HG03060 (cell line): Measurements from ENCODE around the gene TMCC2.
"Not testable (repeated sequence)": the region's sequence is repeated elsewhere in the genome, so short reads cannot be mapped to it uniquely, and the experiment has no call there.

Experiments
- ATAC-seq: cut with Tn5 transposase; IDR thresholded peaks from one replicate; pipeline ENCODE4 v1.9.1; 2021; ENCODE audit warnings: low read depth, moderate number of reproducible peaks; ENCODE audit not compliant: unreplicated experiment

Gene TMCC2

DNA sequence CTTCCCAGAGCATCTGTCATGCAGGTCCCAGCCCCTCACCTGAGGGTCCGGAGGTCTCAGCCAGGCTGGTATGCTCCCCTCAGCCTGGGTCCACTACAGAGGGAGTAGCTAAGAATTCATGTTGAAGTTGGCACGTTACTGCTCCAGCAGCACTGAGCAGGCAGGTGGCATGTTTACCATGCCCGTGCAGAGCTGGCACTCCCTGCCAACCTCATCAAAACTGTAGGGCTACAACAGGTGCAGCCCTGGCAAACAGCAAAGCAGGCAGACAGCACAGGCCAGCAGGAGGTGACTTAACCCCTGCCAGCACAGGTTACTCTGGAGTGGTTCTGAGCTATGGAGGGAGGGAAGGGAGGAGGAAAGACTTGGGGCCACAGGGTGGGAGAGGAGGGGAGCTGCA lies 47.4 kb downstream of the TMCC2 start:
- ATAC-seq = no peak

DNA sequence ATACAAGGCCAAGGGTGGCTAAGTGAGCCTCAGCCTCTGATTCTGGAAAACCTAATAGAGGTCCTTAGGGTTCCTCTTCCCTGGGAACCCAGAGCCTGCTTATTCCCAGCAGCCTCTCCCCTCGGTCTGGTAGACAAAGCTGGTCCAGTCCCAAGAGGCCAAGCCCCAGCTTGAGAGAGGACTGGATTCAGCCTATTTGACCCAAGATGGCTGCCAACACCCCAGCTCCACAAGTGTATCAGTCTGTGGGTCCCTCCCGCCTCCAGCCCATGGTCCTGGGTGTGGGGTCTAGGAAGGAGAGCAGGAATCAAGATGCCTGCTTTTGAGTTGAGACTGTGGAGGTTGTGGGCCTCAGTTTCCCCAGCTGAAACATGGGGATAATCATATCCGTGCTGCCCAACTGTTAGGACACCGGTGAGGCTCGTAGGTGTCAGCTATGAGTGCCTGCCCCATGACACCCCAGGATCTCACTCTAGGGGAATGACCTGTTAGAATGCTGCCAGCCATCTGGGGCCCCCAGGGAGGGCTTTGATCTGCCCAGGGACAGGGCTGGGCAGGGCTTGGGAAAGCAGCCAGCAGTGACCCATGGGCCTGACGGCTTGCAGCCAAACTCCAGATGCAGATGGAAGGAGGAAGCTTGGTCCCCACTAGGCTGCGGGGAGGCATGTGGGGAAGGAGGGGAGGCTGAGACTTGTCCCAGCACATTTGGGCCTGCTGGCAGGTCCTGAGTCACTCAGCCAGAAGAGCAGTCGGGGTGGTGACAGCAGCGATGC lies 48.4 kb downstream of the TMCC2 start:
- no peak for ATAC-seq

DNA sequence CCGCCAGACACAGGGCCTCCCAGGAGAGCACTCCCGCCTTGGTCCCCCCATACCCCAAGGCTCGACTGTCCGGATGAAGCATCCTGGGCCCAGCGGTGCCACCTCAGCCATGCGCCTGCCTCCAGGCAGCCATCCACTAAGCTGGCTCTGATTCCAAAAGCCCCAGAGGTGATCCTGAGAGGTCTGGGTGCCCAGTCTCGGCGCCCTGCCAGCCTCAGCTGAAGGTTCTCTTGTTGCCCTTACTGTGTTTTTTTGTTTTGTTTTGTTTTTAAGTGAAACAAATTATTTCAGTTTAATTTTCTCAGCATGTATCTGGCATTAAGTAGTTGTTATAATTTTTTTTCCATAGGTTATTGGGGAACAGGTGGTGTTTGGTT lies 48.9 kb downstream of the TMCC2 start:
- no peak for ATAC-seq

DNA sequence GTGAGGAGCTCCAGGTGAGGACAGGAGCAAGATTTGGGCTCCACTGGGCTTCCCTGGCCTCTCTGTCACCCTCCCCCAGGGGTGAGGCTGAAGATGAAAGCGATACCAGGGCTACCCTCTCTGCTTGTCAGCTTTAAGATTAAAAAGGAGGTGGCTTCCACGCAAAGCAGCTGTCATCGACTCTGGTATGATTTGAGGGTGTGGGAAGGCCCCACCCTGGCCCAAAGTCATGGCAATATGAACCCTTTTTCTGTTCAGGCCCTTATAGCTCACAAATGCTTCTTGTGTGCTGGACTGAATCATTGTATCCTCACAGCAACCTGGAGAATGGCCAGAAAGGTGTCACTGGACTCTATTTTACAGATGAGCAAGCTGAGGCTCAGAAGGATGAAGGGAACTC lies 52.2 kb downstream of the TMCC2 start:
- ATAC-seq = no peak

DNA sequence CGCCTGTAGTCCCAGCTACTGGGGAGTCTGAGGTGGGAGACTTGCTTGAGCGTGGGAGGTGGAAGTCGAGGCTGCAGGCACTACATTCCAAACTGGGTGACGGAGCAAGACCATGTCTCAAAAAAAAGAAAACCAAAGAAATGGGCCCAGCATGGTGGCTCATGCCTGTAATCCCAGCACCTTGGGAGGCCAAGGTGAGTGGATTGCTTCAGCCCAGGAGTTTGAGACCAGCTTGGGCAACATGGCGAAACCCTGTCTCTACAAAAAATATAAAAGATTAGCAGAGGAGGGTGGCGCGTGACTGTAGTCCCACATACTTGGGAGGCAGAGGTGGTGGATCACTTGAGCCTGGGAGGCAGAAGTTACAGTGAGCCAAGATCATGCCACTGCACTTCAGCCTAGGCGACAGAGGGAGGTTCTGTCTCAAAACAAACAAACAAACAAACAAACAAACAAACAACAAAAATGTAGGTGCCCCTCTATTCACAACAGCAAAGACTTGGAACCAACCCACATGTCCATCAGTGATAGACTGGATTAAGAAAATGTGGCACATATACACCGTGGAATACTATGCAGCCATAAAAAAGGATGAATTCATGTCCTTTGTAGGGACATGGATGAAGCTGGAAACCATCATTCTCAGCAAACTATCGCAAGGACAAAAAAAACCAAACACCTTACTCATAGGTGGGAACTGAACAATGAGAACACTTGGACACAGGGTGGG lies 53.1 kb downstream of the TMCC2 start:
- not testable (repeated sequence) for ATAC-seq

DNA sequence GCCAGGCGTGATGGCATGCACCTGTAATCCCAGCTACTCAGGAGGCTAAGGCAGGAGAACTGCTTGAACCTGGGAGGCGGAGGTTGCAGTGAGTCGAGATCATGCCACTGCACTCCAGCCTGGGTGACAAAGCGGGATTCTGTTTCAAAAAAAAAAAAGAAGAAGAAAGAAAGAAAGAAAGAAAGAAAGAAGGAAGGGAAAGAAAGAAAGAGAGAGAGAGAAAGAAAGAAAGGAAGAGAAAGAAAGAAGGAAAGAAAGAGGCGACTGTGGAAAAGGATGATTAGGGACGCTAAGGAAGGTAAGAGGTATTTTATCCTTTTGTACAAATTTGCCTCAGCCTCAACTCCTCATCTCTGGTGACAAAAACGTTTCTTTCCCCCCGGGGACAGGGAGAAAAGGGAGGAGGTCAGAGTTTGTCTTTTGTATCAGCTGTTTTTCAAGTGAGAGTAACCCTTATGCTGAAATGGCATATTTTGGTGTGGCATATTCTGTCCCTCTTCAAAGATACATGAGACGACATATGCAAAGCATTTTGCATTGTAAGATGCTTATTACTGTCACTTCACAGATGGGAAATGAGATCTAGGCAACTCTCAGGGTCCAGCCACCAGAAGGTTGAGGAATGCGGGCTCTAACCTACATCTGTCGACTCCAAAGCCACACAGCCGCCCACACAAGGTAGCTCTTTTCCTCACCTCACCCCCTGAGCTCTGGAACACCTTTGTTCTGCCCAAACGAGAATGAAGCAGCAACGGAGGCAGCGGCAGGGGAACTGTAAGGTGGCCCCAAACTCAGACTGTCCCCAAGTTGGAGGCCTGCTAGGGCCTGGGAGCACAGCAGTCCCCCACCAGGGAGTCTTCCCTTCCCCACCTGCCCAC lies 55.8 kb downstream of the TMCC2 start:
- no peak for ATAC-seq

DNA sequence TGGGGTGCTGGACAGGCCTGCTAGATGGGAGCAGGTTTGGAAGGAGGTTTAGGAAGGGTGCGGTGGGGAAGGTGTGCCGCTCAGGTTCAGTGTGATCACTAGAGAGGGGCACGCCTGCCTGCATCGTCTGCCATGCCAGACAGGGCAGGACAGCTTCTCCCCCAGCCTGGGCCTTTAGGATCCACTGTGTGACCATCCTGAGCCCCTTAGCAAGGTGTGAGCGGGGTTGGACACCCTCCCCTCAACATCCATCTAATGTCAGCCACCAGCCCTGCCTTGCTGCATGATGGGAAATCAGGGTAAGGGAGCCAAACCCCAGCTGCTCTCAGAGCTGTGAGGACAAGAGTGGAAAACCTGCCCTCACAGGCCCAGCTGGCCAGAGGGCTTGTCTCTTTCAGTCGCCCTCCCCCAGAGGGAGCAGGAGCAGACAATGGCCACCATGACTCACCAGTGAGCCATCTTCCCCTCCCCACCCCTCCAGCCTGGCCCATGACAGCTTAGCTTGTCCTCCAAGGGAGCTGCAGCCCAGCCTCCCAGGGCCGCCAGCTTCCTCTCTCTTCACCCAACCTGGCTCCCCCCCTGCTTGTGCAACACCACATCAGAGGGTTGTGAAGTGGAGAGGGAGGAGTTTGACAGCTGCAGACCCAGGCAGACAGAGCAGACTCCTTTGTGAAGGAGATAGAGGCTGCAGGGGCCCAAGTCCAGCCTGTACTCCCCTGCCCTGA lies 56.8 kb downstream of the TMCC2 start:
- no peak for ATAC-seq

DNA sequence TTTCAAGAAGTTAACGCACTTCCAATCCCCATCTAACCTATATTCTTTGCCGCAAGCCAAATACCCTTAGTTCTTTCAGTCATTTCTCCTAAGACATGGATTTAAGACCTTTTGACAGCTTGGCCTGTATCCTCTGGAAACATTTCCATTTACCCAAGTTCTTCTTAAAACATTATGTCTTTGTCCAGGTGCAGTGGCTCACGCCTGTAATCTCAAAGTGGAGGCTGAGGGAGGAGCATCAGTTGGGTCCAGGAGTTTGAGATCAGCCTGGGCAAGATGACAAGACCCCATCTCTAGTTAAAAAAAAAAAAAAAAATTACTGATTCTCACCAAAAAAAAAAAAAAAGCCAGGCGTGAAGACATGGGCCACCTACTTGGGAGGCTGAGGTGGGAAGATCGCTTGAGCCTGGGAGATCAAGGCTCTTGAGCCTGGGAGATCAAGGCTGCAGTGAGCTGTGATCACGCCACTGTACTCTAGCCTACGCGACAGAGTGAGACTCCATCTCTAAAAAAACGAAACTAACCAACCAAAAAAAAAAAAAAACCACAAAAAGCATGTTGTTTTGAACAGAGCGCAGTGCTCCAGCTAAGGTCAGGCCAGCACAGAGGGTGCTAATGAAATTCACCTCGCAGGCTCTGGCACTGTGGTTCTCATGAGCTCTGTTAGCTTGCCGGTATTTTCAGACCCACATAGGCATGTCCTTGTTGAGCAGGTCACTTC lies 57.8 kb downstream of the TMCC2 start:
- ATAC-seq = peak; percentile 26

DNA sequence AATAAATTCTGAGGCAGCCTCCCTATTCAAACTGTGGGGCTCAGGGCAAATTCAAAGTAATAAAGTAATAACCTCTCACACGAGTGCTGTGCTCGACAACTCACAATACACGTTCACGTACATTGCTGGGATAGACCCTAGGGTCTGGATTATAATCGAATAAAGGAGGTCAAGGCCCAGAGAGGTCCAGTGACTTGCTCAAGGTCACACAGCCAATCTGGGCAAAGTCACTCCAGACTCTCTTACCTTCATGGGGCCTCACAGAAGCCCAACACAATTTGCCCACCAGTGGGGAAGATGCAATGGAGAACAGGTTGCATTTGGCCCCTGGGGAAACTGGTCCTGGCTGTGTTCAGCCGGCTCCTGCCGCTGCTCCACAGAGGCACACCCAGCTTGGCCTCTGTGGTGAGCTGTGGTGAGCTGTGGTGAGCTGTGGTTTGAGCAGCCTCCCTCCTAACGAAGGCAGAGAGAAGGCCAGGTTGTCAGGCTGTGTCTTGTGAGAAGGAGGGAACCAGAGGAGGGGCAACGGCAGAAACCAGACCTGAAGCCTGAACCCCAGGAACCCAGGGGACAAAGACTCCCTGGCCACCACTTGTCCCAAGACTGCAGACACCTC lies 58.7 kb downstream of the TMCC2 start:
- no peak for ATAC-seq

DNA sequence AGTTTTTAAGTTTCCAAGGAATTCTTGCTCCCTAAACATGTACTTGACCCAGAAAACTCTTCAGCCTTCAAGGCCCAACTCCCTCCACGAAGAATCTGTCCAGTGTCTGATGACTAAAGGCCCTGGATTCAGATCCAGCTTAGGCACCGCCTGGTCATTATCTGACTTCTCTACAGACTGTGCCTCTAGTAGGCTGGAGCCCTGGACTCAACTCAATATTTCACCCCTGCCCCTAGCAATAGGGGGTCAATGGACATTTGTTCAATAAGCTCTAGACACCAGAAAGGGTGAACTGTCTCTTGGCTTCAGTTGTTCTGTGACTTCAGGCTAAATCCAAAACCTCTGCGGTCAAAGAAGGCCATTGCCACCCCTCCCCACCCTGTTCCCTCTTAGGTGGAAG lies 59.3 kb downstream of the TMCC2 start:
- ATAC-seq = no peak

DNA sequence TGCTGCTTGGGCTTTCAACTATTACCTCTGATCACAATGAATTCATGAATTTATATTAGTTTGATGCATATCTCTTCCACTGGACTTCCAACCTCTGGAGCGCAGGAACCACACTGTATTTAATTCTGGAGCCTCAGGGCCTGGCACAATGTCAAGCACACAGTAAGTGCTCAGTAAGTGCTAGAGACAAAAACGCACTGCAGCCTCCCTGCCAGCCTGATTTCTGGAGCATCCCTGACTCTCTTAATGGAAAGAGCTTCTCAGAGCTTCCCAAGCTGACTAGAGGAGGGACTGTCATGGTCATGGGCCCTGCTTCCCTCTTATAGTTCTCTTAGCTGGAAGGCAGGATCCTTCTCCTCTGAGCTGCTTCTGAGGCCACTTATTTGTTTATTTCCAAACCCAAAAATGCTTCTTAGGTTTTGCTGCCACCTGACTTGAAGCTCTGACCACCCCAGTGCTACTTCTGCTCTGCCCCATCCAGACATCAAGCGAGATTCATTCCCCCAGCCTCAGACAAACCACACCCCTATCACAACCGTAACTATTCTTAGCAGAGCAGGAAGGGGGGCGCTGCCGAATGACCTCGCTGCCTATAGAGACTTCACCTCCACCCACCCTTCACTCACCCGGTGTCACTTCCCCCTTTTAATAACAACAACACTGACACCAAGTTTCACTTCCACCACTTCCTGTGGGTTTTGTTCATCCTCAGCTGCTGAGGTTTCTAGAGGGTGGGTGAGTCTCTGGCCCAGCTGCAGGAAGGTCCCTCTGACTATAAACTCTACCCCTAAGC lies 60.2 kb downstream of the TMCC2 start:
- ATAC-seq = peak; percentile 73

DNA sequence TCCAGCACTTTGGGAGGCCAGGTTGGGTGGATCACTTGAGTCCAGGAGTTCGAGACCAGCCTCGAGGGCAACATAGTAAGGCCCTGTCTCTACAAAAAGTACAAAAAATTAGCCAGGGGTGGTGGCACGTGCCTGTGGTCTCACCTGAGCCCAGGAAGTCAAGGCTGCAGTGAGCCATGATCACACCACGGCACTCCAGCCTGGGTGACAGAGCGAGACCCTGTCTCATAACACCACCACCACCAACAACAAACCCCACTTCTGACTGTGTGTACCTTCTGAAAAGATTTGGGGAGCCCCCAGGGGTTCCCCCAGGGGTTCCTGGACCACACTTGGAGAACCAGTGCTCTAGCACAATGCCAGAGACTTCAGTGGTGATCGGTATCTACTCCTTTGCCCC lies 63.9 kb downstream of the TMCC2 start:
- no peak for ATAC-seq

DNA sequence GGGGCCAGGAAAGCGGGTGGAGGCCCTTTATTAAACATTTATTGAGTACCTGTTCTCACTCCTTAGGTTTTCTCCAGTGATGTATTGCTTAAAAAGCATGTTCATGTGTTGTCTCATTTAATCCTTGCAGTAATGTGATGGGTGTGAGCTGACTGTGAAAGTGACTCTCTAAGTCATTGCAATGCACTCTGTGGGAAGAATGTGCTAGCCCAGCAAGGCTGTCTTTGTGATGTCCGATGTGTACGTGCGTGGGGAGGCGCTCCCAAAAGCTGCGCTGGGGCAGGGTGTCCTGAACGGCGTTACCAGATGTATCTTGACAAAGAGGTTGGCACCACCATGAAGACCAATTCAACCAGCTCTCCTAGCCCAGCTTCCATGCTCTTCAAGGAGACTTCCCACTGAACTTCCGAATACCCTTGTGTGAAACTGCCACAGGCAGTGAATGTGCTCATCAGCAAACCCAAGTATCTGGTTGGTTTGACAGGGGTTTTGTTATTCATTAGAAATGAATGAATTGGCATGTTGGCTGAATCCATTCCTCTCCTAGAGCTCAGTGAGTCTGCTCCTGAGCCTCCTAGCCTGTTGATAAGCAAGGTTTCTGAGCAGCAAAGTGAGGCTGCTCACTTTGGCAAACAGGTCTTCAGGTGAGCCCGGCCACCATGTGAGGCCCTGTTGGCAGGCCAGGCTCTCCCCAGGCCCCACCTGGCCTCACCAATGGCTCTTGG lies 65.8 kb downstream of the TMCC2 start:
- no peak for ATAC-seq

DNA sequence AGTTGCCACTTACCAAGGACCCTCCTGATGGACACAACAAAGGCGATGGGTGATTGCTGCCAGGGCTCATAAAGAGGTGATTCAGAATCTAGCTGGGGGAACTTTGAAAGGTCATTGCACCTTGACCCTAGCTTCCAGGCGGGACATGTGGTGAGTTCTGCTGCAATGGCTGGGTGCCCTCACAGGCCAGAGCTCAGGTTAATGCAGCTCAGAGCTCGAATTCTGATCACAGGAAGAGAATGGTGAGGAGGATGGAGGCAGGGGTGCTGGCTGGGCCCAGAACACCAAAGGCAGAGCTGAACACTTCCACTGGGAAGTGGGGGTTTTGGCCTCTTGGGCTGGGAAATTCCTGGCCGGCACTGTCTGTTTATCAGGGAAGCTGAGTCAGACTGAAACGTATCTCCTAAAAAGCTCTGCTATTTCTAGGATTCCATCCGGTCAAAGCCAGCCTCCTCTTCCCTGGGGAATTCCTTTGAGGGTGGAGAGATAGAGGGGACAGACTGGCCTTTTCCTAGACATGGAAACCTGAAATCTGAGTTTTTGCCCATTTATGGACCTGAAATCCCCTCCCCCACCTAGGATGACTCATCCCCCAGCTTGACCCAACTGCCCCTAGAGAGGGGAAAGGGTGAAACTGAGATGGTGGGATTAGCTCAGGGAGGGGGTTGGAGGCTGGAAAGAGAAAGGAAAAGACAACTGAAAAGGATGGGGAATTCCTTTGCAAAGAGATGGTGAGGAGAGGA lies 66.6 kb downstream of the TMCC2 start:
- ATAC-seq = no peak

DNA sequence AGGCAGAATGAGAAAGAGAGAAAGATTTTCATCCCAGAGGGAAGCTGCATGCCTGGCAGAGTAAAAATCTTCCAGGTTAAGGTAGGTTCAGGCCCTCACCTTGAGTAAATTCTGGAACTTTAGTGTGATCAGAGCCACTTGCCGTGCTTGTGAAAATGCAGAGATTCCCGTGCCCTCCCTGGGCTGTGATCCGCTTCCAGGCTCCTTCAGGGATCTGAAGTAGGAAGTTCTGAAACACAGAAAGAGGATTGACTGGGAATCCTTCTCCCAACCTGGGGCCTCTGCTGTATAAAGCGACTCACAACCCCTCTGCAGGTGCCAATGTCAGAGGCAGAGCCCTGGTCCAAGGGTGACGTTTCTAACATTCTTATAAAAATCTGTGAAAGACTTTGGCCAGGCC lies 67.2 kb downstream of the TMCC2 start:
- no peak for ATAC-seq

DNA sequence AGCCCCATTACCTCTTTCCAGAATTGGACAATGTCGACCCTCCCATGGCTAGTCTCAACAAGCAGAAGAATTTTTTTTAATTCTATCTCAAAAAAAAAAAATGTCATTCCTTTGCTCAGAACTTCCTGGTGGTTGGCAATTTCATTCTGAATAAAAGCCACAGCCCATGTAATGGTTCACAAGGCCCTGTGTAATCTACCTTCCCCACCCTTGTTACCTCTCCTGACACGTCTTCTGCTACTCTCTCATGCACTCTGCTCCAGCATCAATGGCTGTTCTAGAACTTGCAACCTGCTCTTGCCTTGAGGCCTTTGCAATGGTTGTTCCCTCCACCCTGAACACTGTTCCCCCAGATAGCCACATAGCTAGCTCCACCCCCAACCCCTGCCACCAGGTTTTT lies 68.4 kb downstream of the TMCC2 start:
- no peak for ATAC-seq

DNA sequence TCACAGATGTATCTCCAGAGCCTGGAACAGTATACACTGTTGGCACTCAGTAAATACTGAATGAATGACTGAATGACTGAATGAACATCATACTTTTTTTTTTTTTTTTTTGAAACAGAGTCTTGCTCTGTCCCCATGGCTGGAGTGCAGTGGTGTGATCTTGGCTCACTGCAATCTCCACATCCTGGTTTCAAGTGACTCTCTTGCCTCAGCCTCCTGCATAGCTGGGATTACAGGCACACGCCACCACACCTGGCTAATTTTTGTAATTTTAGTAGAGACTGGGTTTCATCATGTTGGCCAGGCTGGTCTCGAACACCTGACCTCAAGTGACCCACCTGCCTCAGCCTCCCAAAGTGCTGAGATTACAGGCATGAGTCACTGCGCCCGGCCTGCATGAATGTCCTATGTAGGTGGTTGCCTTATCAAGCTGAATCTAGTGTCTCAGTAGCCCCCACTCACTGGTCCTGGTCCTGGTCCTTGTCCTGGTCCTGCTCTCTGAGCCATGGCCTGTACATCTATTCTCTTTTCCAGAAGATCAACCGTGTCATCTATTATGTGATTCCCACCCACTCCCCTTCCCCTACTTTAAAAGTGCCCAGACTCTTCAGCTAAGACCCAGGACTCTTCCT lies 69.9 kb downstream of the TMCC2 start:
- not testable (repeated sequence) for ATAC-seq
